ENCODE results near the gene DAPK2.

DNA sequence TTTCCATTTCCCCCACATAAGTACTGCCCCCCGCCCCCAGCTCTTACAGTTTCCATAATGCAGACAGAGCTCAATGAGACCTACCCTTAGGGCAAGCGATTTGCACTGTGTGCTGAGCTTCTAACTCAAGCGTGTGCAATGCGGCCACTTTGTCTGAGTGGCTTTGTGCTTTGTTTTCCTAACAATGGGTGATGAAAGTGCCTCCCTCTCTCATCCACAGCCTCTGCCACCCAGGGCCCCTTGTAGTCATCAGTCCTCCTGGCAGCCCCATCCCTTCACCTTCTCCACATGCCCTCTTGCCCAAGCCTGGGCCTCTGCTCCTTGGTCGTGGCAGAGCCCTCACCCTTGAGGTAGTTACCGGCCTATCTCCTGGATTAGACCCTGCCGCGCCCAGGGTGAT is 17.2 kb downstream of the DAPK2 start:
- TF ChIP-seq, protein P1, sequence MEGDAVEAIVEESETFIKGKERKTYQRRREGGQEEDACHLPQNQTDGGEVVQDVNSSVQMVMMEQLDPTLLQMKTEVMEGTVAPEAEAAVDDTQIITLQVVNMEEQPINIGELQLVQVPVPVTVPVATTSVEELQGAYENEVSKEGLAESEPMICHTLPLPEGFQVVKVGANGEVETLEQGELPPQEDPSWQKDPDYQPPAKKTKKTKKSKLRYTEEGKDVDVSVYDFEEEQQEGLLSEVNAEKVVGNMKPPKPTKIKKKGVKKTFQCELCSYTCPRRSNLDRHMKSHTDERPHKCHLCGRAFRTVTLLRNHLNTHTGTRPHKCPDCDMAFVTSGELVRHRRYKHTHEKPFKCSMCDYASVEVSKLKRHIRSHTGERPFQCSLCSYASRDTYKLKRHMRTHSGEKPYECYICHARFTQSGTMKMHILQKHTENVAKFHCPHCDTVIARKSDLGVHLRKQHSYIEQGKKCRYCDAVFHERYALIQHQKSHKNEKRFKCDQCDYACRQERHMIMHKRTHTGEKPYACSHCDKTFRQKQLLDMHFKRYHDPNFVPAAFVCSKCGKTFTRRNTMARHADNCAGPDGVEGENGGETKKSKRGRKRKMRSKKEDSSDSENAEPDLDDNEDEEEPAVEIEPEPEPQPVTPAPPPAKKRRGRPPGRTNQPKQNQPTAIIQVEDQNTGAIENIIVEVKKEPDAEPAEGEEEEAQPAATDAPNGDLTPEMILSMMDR (IDR thresholded peaks at IDR 0.05 in 4 of 5, conservative IDR thresholded peaks at IDR 0.05 in 1 of 5), result no peak
- TF ChIP-seq POLR2A (IDR thresholded peaks at IDR 0.05), result no peak
